Measurements from ENCODE around the gene CDH5. TPM values are rescaled to one million over a fixed set of nuclear protein-coding genes. Genes with fewer than 3 reads are reported as not detected.

Gene CDH5
- total and polyA plus RNA-seq, 2 donors (not counting 3 experiments of a cell fraction or from before 2014, with no cell fraction given) = 765 to 815 TPM

DNA sequence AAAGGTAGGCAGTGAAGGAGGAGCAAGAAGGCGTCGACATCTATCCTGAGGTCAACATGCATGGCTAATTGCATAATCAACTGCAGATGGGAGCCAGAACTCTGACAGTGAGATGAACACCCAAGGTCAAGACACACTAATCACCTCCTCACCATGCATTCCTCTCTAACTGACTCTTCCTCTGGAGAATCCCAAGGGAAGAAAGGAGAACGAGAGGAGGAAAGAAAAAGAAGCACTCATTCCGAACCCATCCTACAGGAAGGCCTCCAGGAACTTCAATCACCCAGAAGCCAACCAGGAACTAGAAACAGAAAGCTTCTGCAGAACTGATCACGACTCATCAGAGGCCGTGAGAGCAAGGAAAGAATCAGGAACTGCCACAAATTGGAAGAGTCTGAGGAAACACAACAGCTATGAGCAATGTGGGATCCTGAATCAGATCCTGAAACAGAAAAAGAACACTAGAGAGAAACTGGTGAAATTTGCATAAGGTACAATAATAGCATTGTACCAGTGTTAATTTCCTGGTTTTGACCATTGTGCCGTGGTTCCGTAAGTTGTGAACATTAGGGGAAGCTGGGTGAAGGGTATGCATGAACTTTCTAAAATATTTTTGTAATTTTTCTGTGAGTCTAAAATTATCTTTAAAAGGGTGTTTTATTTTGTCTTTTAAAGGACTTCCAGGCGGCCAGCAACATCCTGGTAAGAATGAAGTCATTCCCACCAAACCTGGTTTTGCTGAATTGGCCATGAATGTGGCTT is 50.6 kb downstream of the CDH5 start:
- TF ChIP-seq GATA2 (IDR thresholded peaks at IDR 0.05; ENCODE audit: insufficient read depth, insufficient read length, low read depth, low read length) (no peak), FOS (IDR thresholded peaks at IDR 0.05; ENCODE audit: borderline replicate concordance, insufficient read depth, low read length) (peak; percentile 76)
- POLR2A ChIA-PET = no interaction called here
- FAIRE-seq (no peak), DNase-seq (ENCODE audit: low read depth, low spot score) (no peak)
- no TSS peak for BruUV-seq (replicated peaks)
- H2AFZ ChIP-seq (ENCODE audit: low read depth, low read length) = no peak overlapping the region
- no peak overlapping the region for H3K9ac ChIP-seq (replicated peaks; ENCODE audit: extremely low read depth, insufficient read depth, low read length)
- H3K9me1 ChIP-seq (replicated peaks; ENCODE audit: control insufficient read depth, extremely low read depth, insufficient read depth, low read length) = no peaks in the 10 kb centered on the region
- no peaks in the 10 kb centered on the region for H3K36me3 ChIP-seq (ENCODE audit: control insufficient read depth in 2 of 2, extremely low read depth in 1 of 2, insufficient read depth in 2 of 2, low read length in 2 of 2)
- H3K4me2 ChIP-seq (ENCODE audit: insufficient read depth, low read length) = no peak overlapping the region
- no peaks in the 10 kb centered on the region for H3K79me2 ChIP-seq (ENCODE audit: control insufficient read depth, insufficient read depth, low read length)
- H3K4me1 ChIP-seq (ENCODE audit: control insufficient read depth, extremely low read depth, insufficient read depth, low read length) = no peaks in the 10 kb centered on the region
- CTCF ChIA-PET = interaction anchor here (1.0 kb wide), 1 partner anchor 99 kb away, joined by 3 read pairs; no protein-coding TSS in a partner anchor
- no peak overlapping the region for H3K27ac ChIP-seq (ENCODE audit: insufficient read depth, low read depth, low read length)
- H3K9me3 ChIP-seq (replicated peaks; ENCODE audit: control insufficient read depth, insufficient read depth, low read length) = no peaks in the 10 kb centered on the region
- H3K27me3 ChIP-seq (ENCODE audit: control insufficient read depth in 2 of 2, insufficient read depth in 2 of 2, low read length in 2 of 2) = peaks cover 12 to 19% of the 10 kb centered on the region in 2 experiments
- no peaks in the 10 kb centered on the region for H4K20me1 ChIP-seq (replicated peaks; ENCODE audit: control insufficient read depth, extremely low read depth, insufficient read depth, low read length)
- dilution Hi-C loops (cut with MboI; ENCODE audit: extremely low pct_ligation_motif_present, low sequenced_read_pairs) (no loop called here), intact Hi-C loops (cut with micrococcal nuclease) (no loop called here)
- H3K4me3 ChIP-seq (replicated peaks in 1 of 3; ENCODE audit: insufficient read depth in 1 of 3, low read depth in 1 of 3, low read length in 3 of 3) = no peak overlapping the region

GRCh38 chr16:66418165-66418962 is 51.9 kb downstream of the CDH5 start:
- CTCF ChIA-PET = no interaction called here
- no peaks in the 10 kb centered on the region for H3K9me1 ChIP-seq (replicated peaks; ENCODE audit: control insufficient read depth, extremely low read depth, insufficient read depth, low read length)
- no TSS peak for BruUV-seq (replicated peaks)

More at GRCh38 chr16:66418165-66418962, 51.9 kb downstream of the CDH5 start:
- Histone ChIP-seq H2AFZ (ENCODE audit: low read depth, low read length) (no peak overlapping the region), H3K9ac (replicated peaks; ENCODE audit: extremely low read depth, insufficient read depth, low read length) (no peak overlapping the region), H3K27ac (ENCODE audit: insufficient read depth, low read depth, low read length) (no peak overlapping the region), H3K36me3 (ENCODE audit: control insufficient read depth in 2 of 2, extremely low read depth in 1 of 2, insufficient read depth in 2 of 2, low read length in 2 of 2) (no peaks in the 10 kb centered on the region), H3K4me3 (replicated peaks in 1 of 3; ENCODE audit: insufficient read depth in 1 of 3, low read depth in 1 of 3, low read length in 3 of 3) (no peak overlapping the region), H3K4me1 (ENCODE audit: control insufficient read depth, extremely low read depth, insufficient read depth, low read length) (no peaks in the 10 kb centered on the region), H3K79me2 (ENCODE audit: control insufficient read depth, insufficient read depth, low read length) (no peaks in the 10 kb centered on the region), H3K4me2 (ENCODE audit: insufficient read depth, low read length) (no peak overlapping the region), H4K20me1 (replicated peaks; ENCODE audit: control insufficient read depth, extremely low read depth, insufficient read depth, low read length) (no peaks in the 10 kb centered on the region), H3K9me3 (replicated peaks; ENCODE audit: control insufficient read depth, insufficient read depth, low read length) (no peaks in the 10 kb centered on the region), H3K27me3 (ENCODE audit: control insufficient read depth in 2 of 2, insufficient read depth in 2 of 2, low read length in 2 of 2) (peaks cover 15 to 19% of the 10 kb centered on the region in 2 experiments)
- intact Hi-C loops (cut with micrococcal nuclease) = no loop called here
- dilution Hi-C loops (cut with MboI; ENCODE audit: extremely low pct_ligation_motif_present, low sequenced_read_pairs) = no loop called here
- TF ChIP-seq MAX (IDR thresholded peaks at IDR 0.05; ENCODE audit: insufficient read depth, insufficient read length) (no peak), GATA2 (IDR thresholded peaks at IDR 0.05; ENCODE audit: insufficient read depth, insufficient read length, low read depth, low read length) (no peak), EZH2 (IDR thresholded peaks at IDR 0.05; ENCODE audit: borderline replicate concordance, low read depth, low read length, severe bottlenecking) (no peak), MYC (IDR thresholded peaks at IDR 0.05; ENCODE audit: low read depth, low read length) (no peak)
- POLR2A ChIA-PET = no interaction called here
- FAIRE-seq (no peak), DNase-seq (ENCODE audit: low read depth, low spot score) (no peak)

Measured in endothelial cell of umbilical vein (primary cell).